ENCODE data around the gene MS4A18. TPM values are rescaled to one million over a fixed set of nuclear protein-coding genes. Genes with fewer than 3 reads are reported as not detected.

MS4A18 gene
- total RNA-seq, 2 experiments from 2014 or later = not detected

- no peaks in the 10 kb centered on the region for H3K36me3 Mint-ChIP-seq (ENCODE audit: low read depth)
- H3K4me3 Mint-ChIP-seq = no peak overlapping the region
- intact Hi-C loops (cut with DNase I, micrococcal nuclease) = no loop called here
- no peak for TF ChIP-seq CTCF (IDR thresholded peaks at IDR 0.05)
- no peak for ATAC-seq (ENCODE audit: poor library complexity)
- H3K27ac Mint-ChIP-seq = no peak overlapping the region
- Histone ChIP-seq H3K27me3 (ENCODE audit: control insufficient read depth in 1 of 2, insufficient read depth in 2 of 2, low read length in 2 of 2) (peaks cover 0 to 3% of the 10 kb centered on the region in 2 experiments), H3K4me3 (ENCODE audit: low read length) (no peak overlapping the region), H3K36me3 (ENCODE audit: insufficient read depth, low read length) (no peaks in the 10 kb centered on the region), H3K9me3 (ENCODE audit: control insufficient read depth in 1 of 2, insufficient read depth in 1 of 2, low read length in 2 of 2) (no peaks in the 10 kb centered on the region), H3K27ac (ENCODE audit: low read depth in 1 of 2, low read length in 2 of 2) (no peak overlapping the region), H3K4me1 (ENCODE audit: insufficient read depth, low read length) (no peaks in the 10 kb centered on the region)
- H3K27me3 Mint-ChIP-seq = peaks cover 33% of the 10 kb centered on the region
- ChIA-PET CTCF (no interaction called here), POLR2A (no interaction called here)
- no peaks in the 10 kb centered on the region for H3K9me3 Mint-ChIP-seq
- no peak for DNase-seq
- no peaks in the 10 kb centered on the region for H3K4me1 Mint-ChIP-seq (ENCODE audit: low read depth)
These were observed 14.6 kb downstream of the MS4A18 start for GRCh38 chr11:60739114-60739513.

- H3K4me3 Mint-ChIP-seq = no peak overlapping the region
- Histone ChIP-seq H3K27ac (ENCODE audit: low read depth in 1 of 2, low read length in 2 of 2) (no peak overlapping the region), H3K4me1 (ENCODE audit: insufficient read depth, low read length) (no peaks in the 10 kb centered on the region), H3K4me3 (ENCODE audit: low read length) (no peak overlapping the region), H3K9me3 (ENCODE audit: control insufficient read depth in 1 of 2, insufficient read depth in 1 of 2, low read length in 2 of 2) (no peaks in the 10 kb centered on the region), H3K36me3 (ENCODE audit: insufficient read depth, low read length) (no peaks in the 10 kb centered on the region), H3K27me3 (ENCODE audit: control insufficient read depth in 1 of 2, insufficient read depth in 2 of 2, low read length in 2 of 2) (peaks cover 0 to 3% of the 10 kb centered on the region in 2 experiments)
- ChIA-PET POLR2A (no interaction called here), CTCF (no interaction called here)
- H3K27me3 Mint-ChIP-seq = peaks cover 38% of the 10 kb centered on the region
- TF ChIP-seq CTCF (IDR thresholded peaks at IDR 0.05) = no peak
- H3K9me3 Mint-ChIP-seq = no peaks in the 10 kb centered on the region
- intact Hi-C loops (cut with DNase I, micrococcal nuclease) = no loop called here
- H3K4me1 Mint-ChIP-seq (ENCODE audit: low read depth) = no peaks in the 10 kb centered on the region
- H3K36me3 Mint-ChIP-seq (ENCODE audit: low read depth) = no peaks in the 10 kb centered on the region
- DNase-seq = no peak
- H3K27ac Mint-ChIP-seq = no peak overlapping the region
- no peak for ATAC-seq (ENCODE audit: poor library complexity)
These were observed 16.1 kb downstream of the MS4A18 start for GRCh38 chr11:60740573-60740972.

- Histone ChIP-seq H3K27ac (ENCODE audit: low read depth in 1 of 2, low read length in 2 of 2) (no peak overlapping the region), H3K36me3 (ENCODE audit: insufficient read depth, low read length) (no peaks in the 10 kb centered on the region), H3K9me3 (ENCODE audit: control insufficient read depth in 1 of 2, insufficient read depth in 1 of 2, low read length in 2 of 2) (no peaks in the 10 kb centered on the region), H3K4me3 (ENCODE audit: low read length) (no peak overlapping the region), H3K4me1 (ENCODE audit: insufficient read depth, low read length) (no peaks in the 10 kb centered on the region), H3K27me3 (ENCODE audit: control insufficient read depth in 1 of 2, insufficient read depth in 2 of 2, low read length in 2 of 2) (peaks cover 0 to 3% of the 10 kb centered on the region in 2 experiments)
- Mint-ChIP-seq H3K36me3 (ENCODE audit: low read depth) (no peaks in the 10 kb centered on the region), H3K27ac (no peak overlapping the region), H3K9me3 (no peaks in the 10 kb centered on the region), H3K27me3 (peaks cover 34% of the 10 kb centered on the region), H3K4me3 (no peak overlapping the region), H3K4me1 (ENCODE audit: low read depth) (no peaks in the 10 kb centered on the region)
- intact Hi-C loops (cut with DNase I, micrococcal nuclease) = no loop called here
- POLR2A ChIA-PET = no interaction called here
- ATAC-seq (ENCODE audit: poor library complexity) (no peak), DNase-seq (no peak)
- CTCF ChIA-PET = no interaction called here
- no peak for TF ChIP-seq CTCF (IDR thresholded peaks at IDR 0.05)
These were observed 16.9 kb downstream of the MS4A18 start for GRCh38 chr11:60741421-60741820.
